Panc1 (cell line): ENCODE measurements around the gene C5orf58. TPM values are rescaled to one million over a fixed set of nuclear protein-coding genes. Genes with fewer than 3 reads are reported as not detected.

ENCODE experiments used
- ATAC-seq: fragments of 200-7000 bp; cut with Tn5 transposase; 2 replicates; pipeline ENCODE4 v1.9.1; 2020; ENCODE audit warnings: mild to moderate bottlenecking, moderate library complexity
- BruUV-seq: library from RNA; stranded (reverse); fragments of 400-500 nt; replicated peaks from 2 replicates; lab custom pipeline; 2021; lab: Mats Ljungman, UMichigan
- CTCF ChIA-PET: fragments of 300-600 bp; sonication (Branson Sonifier 250); formaldehyde crosslinking; loops from one replicate; lab custom pipeline; 2022; ENCODE audit warnings: antibody characterized with exemption; lab: Charles Lee
- POLR2A ChIA-PET: fragments of 300-600 bp; sonication (Branson Sonifier 250); formaldehyde crosslinking; loops from one replicate; lab custom pipeline; 2022; ENCODE audit warnings: antibody characterized with exemption; lab: Charles Lee
- DNase-seq: peaks from one replicate; pipeline ENCODE4 v3.0.0-alpha.2; 2010; ENCODE audit warnings: low read depth, low spot score
- H3K27ac ChIP-seq: 2 replicates; pipeline ENCODE4 v1.5.1; 2011; ENCODE audit warnings: mild to moderate bottlenecking, low read length, inconsistent platforms
- H3K27me3 ChIP-seq: fragments of 200-500 bp; sonication (Bioruptor generic); 2 replicates; pipeline ENCODE4 v1.6.0; 2014; ENCODE audit warnings: low read length, inconsistent platforms; ENCODE audit not compliant: control insufficient read depth, insufficient read depth
- H3K36me3 ChIP-seq: fragments of 200-500 bp; sonication (Bioruptor generic); 2 replicates; pipeline ENCODE4 v1.5.1; 2014; ENCODE audit warnings: inconsistent platforms, mild to moderate bottlenecking, low read length, moderate library complexity; ENCODE audit not compliant: control insufficient read depth, insufficient read depth
- H3K4me1 ChIP-seq: 2 replicates; pipeline ENCODE4 v1.5.1; 2011; ENCODE audit warnings: inconsistent platforms, mild to moderate bottlenecking, low read length, moderate library complexity; ENCODE audit not compliant: control insufficient read depth, insufficient read depth
- H3K4me3 ChIP-seq, 2 experiments: 2 replicates each; pipeline ENCODE4 v1.5.1; 2011 to 2012; ENCODE audit warnings: low read depth in 2 of 2, low read length in 2 of 2, mild to moderate bottlenecking in 2 of 2, inconsistent platforms in 1 of 2, moderate library complexity in 1 of 2
- H3K9me3 ChIP-seq: fragments of 200-500 bp; sonication (Bioruptor generic); 2 replicates; pipeline ENCODE4 v1.5.1; 2014; ENCODE audit warnings: low read depth, mild to moderate bottlenecking, inconsistent platforms, low read length, moderate library complexity; ENCODE audit not compliant: control insufficient read depth, insufficient read depth
- CTCF ChIP-seq: fragments of 450-650 bp; IDR thresholded peaks from 2 replicates; pipeline ENCODE4 v1.5.1; 2017; ENCODE audit warnings: mild to moderate bottlenecking
- POLR2AphosphoS5 ChIP-seq: IDR thresholded peaks from 2 replicates; pipeline ENCODE4 v1.6.1; 2012; ENCODE audit warnings: mild to moderate bottlenecking, low read depth, low read length, moderate library complexity
- REST ChIP-seq, 2 experiments: IDR thresholded peaks; 2 replicates each; pipeline ENCODE4 v1.6.1; 2011 to 2012; ENCODE audit warnings: low read depth in 2 of 2, control low read depth in 1 of 2, low read length in 1 of 2, mild to moderate bottlenecking in 1 of 2, moderate library complexity in 1 of 2; ENCODE audit not compliant: insufficient read depth in 1 of 2
- SIN3A ChIP-seq: IDR thresholded peaks from 2 replicates; pipeline ENCODE4 v1.6.1; 2012; ENCODE audit warnings: low read depth, mild to moderate bottlenecking, low read length, moderate library complexity, borderline replicate concordance; ENCODE audit not compliant: insufficient read depth
- TCF7L2 ChIP-seq: IDR thresholded peaks from 2 replicates; pipeline ENCODE4 v1.6.1; 2011; ENCODE audit warnings: mild to moderate bottlenecking, low read depth, low read length, inconsistent platforms
- in situ Hi-C: cut with HindIII; loops from 2 replicates; pipeline ENCODE4 v1.10.0; 2016; ENCODE audit warnings: low sequenced_read_pairs, low pct_unique_long_range_greater_than_20kb
- intact Hi-C: fragments of 100-400 bp; cut with micrococcal nuclease; formaldehyde crosslinking; loops from one replicate; pipeline ENCODE4 v1.10.0; 2022; ENCODE audit not compliant: unreplicated experiment
- total RNA-seq: library from RNA; stranded (reverse); gene quantifications from one replicate; pipeline ENCODE4 v1.2.1, GENCODE V29; 2021; ENCODE audit not compliant: unreplicated experiment

Gene C5orf58
- total RNA-seq, 1 experiment from 2014 or later: 0.15 TPM

- POLR2A ChIA-PET: no interaction called here
- Histone ChIP-seq H3K9me3 (no peaks in the 10 kb centered on the region), H3K4me3 (no peak overlapping the region), H3K27me3 (peaks cover 1% of the 10 kb centered on the region; the same call in 1 of the 2 replicates), H3K36me3 (no peaks in the 10 kb centered on the region), H3K27ac (no peak overlapping the region), H3K4me1 (no peaks in the 10 kb centered on the region)
- in situ Hi-C loops: no loop called here
- intact Hi-C loops: no loop called here
- ATAC-seq (no peak), DNase-seq (no peak)
- no TSS peak for BruUV-seq
- TF ChIP-seq POLR2AphosphoS5: no peak
- no peak for TF ChIP-seq REST (IDR thresholded peaks at IDR 0.05; ENCODE audit: insufficient read depth in 1 of 2, low read depth in 2 of 2, low read length in 1 of 2)
- no peak for TF ChIP-seq SIN3A
- TF ChIP-seq TCF7L2: no peak
- no peak for TF ChIP-seq CTCF
- CTCF ChIA-PET: no interaction called here
These were observed 47.3 kb downstream of the C5orf58 start for GRCh38 chr5:170280011-170280493.

- ATAC-seq (no peak), DNase-seq (no peak)
- intact Hi-C loops: no loop called here
- BruUV-seq: no TSS peak
- H3K9me3 ChIP-seq: no peaks in the 10 kb centered on the region
- in situ Hi-C loops: no loop called here
- H3K36me3 ChIP-seq: no peaks in the 10 kb centered on the region
- ChIA-PET CTCF (no interaction called here), POLR2A (interaction anchor here (0.6 kb wide), 1 partner anchor 16 kb away, joined by 6 read pairs; no protein-coding TSS in a partner anchor)
- TF ChIP-seq TCF7L2 (no peak), SIN3A (no peak), POLR2AphosphoS5 (no peak), REST (IDR thresholded peaks at IDR 0.05; ENCODE audit: insufficient read depth in 1 of 2, low read depth in 2 of 2, low read length in 1 of 2) (no peak), CTCF (no peak)
- no peak overlapping the region for H3K27ac ChIP-seq
- H3K4me3 ChIP-seq: no peak overlapping the region
- H3K4me1 ChIP-seq: no peaks in the 10 kb centered on the region
- H3K27me3 ChIP-seq: peaks cover 5% of the 10 kb centered on the region; the same call in 1 of the 2 replicates
These were observed 50.5 kb downstream of the C5orf58 start for GRCh38 chr5:170283296-170283695.
